Endothelial cell (in vitro differentiated cells): ENCODE measurements around the gene RPTOR. TPM values are rescaled to one million over a fixed set of nuclear protein-coding genes. Genes with fewer than 3 reads are reported as not detected.
"Not testable (repeated sequence)": the region's sequence is repeated elsewhere in the genome, so short reads cannot be mapped to it uniquely, and the experiment has no call there.

ENCODE experiments used
- DNase-seq: peaks from one replicate; pipeline ENCODE4 v3.0.0; 2021; ENCODE audit warnings: low spot score
- H3K27ac Mint-ChIP-seq: one replicate; pipeline ENCODE4 v1.8.0; 2021; ENCODE audit warnings: mixed read lengths, inconsistent platforms; ENCODE audit not compliant: unreplicated experiment
- H3K27me3 Mint-ChIP-seq: one replicate; pipeline ENCODE4 v1.8.0; 2021; ENCODE audit warnings: mild to moderate bottlenecking, moderate library complexity, mixed read lengths, inconsistent platforms; ENCODE audit not compliant: unreplicated experiment
- H3K36me3 Mint-ChIP-seq: one replicate; pipeline ENCODE4 v1.8.0; 2021; ENCODE audit warnings: mild to moderate bottlenecking, low read depth, mixed read lengths, inconsistent platforms; ENCODE audit not compliant: unreplicated experiment
- H3K4me1 Mint-ChIP-seq: one replicate; pipeline ENCODE4 v1.8.0; 2021; ENCODE audit warnings: mild to moderate bottlenecking, mixed read lengths, inconsistent platforms; ENCODE audit not compliant: unreplicated experiment
- H3K4me3 Mint-ChIP-seq: one replicate; pipeline ENCODE4 v1.8.0; 2021; ENCODE audit warnings: mild to moderate bottlenecking, mixed read lengths, inconsistent platforms; ENCODE audit not compliant: unreplicated experiment
- H3K9me3 Mint-ChIP-seq: one replicate; pipeline ENCODE4 v1.8.0; 2021; ENCODE audit warnings: mixed read lengths, inconsistent platforms; ENCODE audit not compliant: unreplicated experiment
- total RNA-seq: library from RNA; stranded (reverse); fragmentation: NEBNext Ultra II Directional; extraction: Animal tissue kit (Norgen Biotek cat#: 25700); gene quantifications from one replicate; pipeline ENCODE4 v1.2.1, GENCODE V29; 2021; ENCODE audit not compliant: unreplicated experiment
- TF ChIP-seq, protein P1 (sequence below): fragments of 200-600 bp; sonication (generic); IDR thresholded peaks from one replicate; pipeline ENCODE4 v1.5.0; 2021; ENCODE audit warnings: antibody characterized with exemption; ENCODE audit not compliant: unreplicated experiment

Gene RPTOR
- total RNA-seq, 1 donor from 2014 or later, result 36.7 TPM

- Mint-ChIP-seq H3K9me3 (no peaks in the 10 kb centered on the region), H3K4me3 (no peak overlapping the region), H3K36me3 (peaks cover 35% of the 10 kb centered on the region), H3K4me1 (peaks cover 16% of the 10 kb centered on the region), H3K27ac (no peak overlapping the region), H3K27me3 (peaks cover 22% of the 10 kb centered on the region)
- DNase-seq, result no peak
- TF ChIP-seq, protein P1, sequence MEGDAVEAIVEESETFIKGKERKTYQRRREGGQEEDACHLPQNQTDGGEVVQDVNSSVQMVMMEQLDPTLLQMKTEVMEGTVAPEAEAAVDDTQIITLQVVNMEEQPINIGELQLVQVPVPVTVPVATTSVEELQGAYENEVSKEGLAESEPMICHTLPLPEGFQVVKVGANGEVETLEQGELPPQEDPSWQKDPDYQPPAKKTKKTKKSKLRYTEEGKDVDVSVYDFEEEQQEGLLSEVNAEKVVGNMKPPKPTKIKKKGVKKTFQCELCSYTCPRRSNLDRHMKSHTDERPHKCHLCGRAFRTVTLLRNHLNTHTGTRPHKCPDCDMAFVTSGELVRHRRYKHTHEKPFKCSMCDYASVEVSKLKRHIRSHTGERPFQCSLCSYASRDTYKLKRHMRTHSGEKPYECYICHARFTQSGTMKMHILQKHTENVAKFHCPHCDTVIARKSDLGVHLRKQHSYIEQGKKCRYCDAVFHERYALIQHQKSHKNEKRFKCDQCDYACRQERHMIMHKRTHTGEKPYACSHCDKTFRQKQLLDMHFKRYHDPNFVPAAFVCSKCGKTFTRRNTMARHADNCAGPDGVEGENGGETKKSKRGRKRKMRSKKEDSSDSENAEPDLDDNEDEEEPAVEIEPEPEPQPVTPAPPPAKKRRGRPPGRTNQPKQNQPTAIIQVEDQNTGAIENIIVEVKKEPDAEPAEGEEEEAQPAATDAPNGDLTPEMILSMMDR, result no peak
Observed at GRCh38 chr17:80738987-80739730, 194.5 kb downstream of the RPTOR start.

DNA sequence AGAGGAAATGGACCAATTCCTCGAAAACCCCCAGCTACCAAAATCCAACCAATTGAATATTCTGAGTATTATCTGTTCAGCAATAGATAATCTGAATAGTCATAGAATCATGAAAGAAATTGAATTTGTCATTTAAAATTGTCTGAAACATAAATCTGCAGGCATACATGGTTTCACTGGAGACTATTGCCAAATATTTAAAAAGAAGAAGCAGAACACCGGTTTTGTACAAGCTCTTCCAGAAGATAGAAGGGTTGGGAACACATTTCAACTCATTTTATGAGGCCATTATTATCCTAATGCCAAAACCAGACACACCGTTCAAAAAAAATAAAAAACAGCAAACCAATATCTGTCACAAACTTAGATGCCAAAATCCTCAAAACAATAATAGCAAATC lies 195.5 kb downstream of the RPTOR start:
- Mint-ChIP-seq H3K9me3 (no peaks in the 10 kb centered on the region), H3K36me3 (peaks cover 35% of the 10 kb centered on the region), H3K27ac (no peak overlapping the region), H3K4me1 (peaks cover 6% of the 10 kb centered on the region), H3K4me3 (no peak overlapping the region), H3K27me3 (peaks cover 22% of the 10 kb centered on the region)
- DNase-seq, result no peak
- TF ChIP-seq, protein P1, result no peak

GRCh38 chr17:80742091-80742490 lies 197.5 kb downstream of the RPTOR start:
- DNase-seq, result no peak
- H3K9me3 Mint-ChIP-seq, result no peaks in the 10 kb centered on the region
- H3K27ac Mint-ChIP-seq, result peak overlapping the region; percentile 67
- H3K4me1 Mint-ChIP-seq, result peaks cover 5% of the 10 kb centered on the region
- no peak overlapping the region for H3K4me3 Mint-ChIP-seq
- peaks cover 24% of the 10 kb centered on the region for H3K27me3 Mint-ChIP-seq
- TF ChIP-seq, protein P1, result no peak
- peaks cover 36% of the 10 kb centered on the region for H3K36me3 Mint-ChIP-seq

- TF ChIP-seq, protein P1, result no peak
- no peak for DNase-seq
- Mint-ChIP-seq H3K4me1 (peaks cover 5% of the 10 kb centered on the region), H3K4me3 (no peak overlapping the region), H3K9me3 (no peaks in the 10 kb centered on the region), H3K36me3 (peaks cover 41% of the 10 kb centered on the region), H3K27me3 (peaks cover 28% of the 10 kb centered on the region), H3K27ac (no peak overlapping the region)
Observed at GRCh38 chr17:80742581-80743180, 198.0 kb downstream of the RPTOR start.

DNA sequence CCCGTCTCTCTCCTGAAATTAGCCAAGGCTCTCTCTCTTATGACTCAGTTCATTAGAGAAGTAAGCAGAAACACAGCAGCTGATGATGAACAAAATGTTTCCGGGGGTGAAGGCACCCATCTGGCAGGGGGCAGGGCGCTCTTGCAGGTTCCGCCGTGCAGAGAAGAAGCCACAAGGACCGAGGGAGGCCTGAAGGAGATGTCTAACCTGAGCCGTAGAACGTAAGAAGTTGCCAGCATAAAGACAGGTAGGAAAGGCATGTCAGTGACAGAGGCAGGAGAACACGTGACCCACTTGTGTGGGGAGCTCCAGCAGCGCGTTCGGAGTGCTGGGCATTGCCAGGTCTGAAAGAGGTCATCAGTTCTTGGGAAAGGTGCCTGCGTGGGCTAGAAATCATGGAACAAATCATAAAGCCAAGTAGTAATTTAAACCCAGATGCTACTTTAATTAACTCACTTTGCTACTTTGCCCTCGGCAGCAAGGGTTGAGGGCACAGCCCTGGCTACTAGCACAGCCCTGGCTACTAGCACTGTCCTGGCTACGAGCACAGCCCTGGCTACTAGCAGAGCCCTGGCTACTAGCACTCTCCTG lies 198.6 kb downstream of the RPTOR start:
- TF ChIP-seq, protein P1, result no peak
- Mint-ChIP-seq H3K4me3 (no peak overlapping the region), H3K36me3 (peaks cover 41% of the 10 kb centered on the region), H3K27me3 (peaks cover 29% of the 10 kb centered on the region), H3K27ac (no peak overlapping the region), H3K9me3 (no peaks in the 10 kb centered on the region), H3K4me1 (peaks cover 5% of the 10 kb centered on the region)
- no peak for DNase-seq

DNA sequence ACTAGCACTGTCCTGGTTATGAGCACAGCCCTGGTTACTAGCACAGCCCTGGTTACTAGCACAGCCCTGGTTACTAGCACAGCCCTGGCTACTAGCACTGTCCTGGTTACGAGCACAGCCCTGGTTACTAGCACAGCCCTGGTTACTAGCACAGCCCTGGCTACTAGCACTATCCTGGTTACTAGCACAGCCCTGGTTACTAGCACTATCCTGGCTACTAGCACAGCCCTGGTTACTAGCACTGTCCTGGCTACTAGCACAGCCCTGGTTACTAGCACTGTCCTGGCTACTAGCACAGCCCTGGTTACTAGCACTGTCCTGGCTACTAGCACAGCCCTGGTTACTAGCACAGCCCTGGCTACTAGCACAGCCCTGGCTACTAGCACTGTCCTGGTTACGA lies 199.3 kb downstream of the RPTOR start:
- H3K27me3 Mint-ChIP-seq, result peaks cover 29% of the 10 kb centered on the region

DNA sequence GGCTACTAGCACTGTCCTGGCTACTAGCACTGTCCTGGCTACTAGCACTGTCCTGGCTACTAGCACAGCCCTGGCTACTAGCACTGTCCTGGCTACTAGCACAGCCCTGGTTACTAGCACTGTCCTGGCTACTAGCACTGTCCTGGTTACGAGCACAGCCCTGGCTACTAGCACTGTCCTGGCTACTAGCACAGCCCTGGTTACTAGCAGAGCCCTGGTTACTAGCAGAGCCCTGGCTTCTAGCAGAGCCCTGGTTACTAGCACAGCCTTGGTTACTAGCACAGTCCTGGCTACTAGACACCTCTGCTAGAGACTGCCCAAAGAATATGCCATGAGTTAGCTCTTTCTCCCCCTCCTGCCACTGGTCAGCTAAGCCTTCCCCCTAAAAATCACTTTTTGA lies 200.1 kb downstream of the RPTOR start:
- H3K4me3 Mint-ChIP-seq, H3K4me1 Mint-ChIP-seq, H3K9me3 Mint-ChIP-seq, H3K27ac Mint-ChIP-seq, DNase-seq: not testable (repeated sequence)
- peaks cover 33% of the 10 kb centered on the region for H3K36me3 Mint-ChIP-seq
- H3K27me3 Mint-ChIP-seq, result peaks cover 29% of the 10 kb centered on the region

More for the DNA sequence above, 199.3 kb downstream of the RPTOR start:
- not testable (repeated sequence) for H3K9me3 Mint-ChIP-seq, H3K27ac Mint-ChIP-seq, H3K4me1 Mint-ChIP-seq, H3K4me3 Mint-ChIP-seq, DNase-seq
- peaks cover 41% of the 10 kb centered on the region for H3K36me3 Mint-ChIP-seq
